ENCODE data around the gene PRPF38A.
"Not testable (repeated sequence)": the region's sequence is repeated elsewhere in the genome, so short reads cannot be mapped to it uniquely, and the experiment has no call there.

The PRPF38A gene, protein sequence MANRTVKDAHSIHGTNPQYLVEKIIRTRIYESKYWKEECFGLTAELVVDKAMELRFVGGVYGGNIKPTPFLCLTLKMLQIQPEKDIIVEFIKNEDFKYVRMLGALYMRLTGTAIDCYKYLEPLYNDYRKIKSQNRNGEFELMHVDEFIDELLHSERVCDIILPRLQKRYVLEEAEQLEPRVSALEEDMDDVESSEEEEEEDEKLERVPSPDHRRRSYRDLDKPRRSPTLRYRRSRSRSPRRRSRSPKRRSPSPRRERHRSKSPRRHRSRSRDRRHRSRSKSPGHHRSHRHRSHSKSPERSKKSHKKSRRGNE

DNA sequence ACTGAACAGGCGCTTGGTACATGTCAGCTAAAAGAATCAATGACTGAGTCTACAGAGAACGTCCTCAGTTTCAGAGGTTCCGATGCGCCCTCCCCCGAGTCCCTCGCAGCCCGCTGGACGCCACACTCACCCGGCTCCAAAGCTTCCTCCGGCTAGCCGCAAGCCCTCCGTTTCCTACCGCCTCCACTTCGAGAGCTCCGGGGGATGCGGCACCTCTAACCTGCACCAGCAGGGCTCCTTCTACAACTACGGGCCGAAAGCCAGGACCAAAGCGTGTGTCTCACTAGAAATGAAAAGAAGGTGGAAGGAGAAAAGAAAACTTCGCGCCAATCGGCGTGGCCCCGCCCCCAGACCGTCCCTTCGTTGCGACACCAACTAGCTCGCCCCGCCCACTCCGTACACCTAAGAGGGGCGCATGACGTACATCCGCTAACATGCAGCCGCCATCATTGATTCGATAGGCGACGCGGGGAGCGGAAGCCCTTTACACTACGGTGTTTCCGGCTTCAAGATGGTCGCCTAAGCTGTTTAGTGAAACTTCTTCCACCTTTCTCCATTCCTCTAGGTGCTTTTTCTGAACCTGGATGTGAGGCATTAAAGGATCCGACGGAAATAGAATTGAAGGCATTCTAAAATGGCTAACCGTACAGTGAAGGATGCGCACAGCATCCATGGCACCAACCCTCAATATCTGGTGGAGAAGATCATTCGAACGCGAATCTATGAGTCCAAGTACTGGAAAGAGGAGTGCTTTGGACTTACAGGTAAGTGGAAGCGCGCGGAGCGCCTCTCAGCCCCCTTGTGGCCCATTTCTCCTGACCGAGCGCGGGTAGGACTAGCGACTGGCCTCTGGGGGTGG is at the start of gene PRPF38A, which contains the start of gene ORC1:
Gene PRPF38A (plus strand): TSS at position 487 of the 859 bp plus-strand sequence. CDS start 148 bp downstream, at position 635.
Gene ORC1 (minus strand): TSS at position 308 of the 859 bp plus-strand sequence. CDS start 2,200 bp downstream, outside the sequence.
- peak; percentile 97 for DNase-seq

DNA sequence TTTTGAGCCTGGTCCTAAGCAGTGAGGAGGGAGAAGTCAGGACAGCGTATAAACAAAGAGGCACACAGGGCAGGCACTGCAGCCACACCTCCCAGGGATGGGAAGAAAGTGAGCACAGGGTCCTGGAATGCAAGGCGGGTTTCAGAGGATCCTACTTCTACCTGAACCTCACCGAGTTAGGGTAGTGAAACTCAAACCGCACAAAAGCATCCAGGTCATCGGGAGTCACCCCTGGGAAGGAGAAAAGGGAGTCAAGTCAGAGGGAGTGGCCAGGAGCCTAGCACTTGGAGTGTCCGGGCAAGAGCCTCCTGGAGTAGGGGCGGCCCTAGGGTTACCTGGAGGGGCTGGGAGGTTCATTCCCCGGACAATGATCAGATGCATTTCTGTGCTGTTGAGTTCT is 49.0 kb upstream of the PRPF38A start:
- no peak for DNase-seq

- no peak for DNase-seq
Observed at GRCh38 chr1:52355847-52356505, 48.4 kb upstream of the PRPF38A start.

DNA sequence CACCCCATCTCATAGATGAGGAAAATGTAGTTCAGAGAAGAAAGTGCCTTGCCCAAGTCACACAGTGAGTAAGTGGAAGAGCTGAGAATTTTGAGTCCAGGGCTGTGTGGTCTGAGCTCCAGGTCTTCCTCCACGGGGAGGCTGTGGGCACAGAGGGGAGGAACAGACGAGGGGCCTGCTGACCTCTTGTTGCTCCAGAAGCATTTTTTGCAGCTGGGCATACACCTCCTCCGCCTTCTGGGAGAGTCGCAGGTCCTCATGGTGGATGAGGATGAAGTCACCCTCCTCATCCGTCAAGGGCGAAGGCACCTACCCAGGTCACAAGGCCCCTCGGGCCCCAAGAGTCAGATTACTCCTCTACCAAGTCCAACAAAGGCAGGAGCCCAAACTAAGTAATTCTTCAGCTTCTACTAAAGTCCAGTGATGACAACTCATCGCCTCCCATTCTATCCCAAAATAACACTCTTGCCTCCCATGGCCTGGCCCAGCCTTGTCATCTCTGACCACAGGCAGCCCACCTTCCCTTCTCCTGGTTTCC is 47.5 kb upstream of the PRPF38A start:
- no peak for DNase-seq

GRCh38 chr1:52357397-52357796 is 47.0 kb upstream of the PRPF38A start:
- DNase-seq = no peak

- no peak for DNase-seq
Observed at GRCh38 chr1:52358851-52359497, 45.4 kb upstream of the PRPF38A start.

GRCh38 chr1:52359676-52360594 is 44.5 kb upstream of the PRPF38A start:
- no peak for DNase-seq

GRCh38 chr1:52360595-52360968 is 43.8 kb upstream of the PRPF38A start:
- DNase-seq = no peak

GRCh38 chr1:52364235-52364839 is 40.1 kb upstream of the PRPF38A start:
- DNase-seq = no peak

- DNase-seq = peak; percentile 14 to 36
Observed at GRCh38 chr1:52365071-52365745, 39.2 kb upstream of the PRPF38A start.

- DNase-seq = peak; percentile 100
Observed at GRCh38 chr1:52365746-52366516, 38.5 kb upstream of the PRPF38A start, which contains the start of gene CC2D1B. CC2D1B (minus strand) TSS chr1:52366205; CDS start chr1:52364620, 1,585 bp downstream.

- no peak for DNase-seq
Observed at GRCh38 chr1:52366517-52366827, 37.9 kb upstream of the PRPF38A start.

DNA sequence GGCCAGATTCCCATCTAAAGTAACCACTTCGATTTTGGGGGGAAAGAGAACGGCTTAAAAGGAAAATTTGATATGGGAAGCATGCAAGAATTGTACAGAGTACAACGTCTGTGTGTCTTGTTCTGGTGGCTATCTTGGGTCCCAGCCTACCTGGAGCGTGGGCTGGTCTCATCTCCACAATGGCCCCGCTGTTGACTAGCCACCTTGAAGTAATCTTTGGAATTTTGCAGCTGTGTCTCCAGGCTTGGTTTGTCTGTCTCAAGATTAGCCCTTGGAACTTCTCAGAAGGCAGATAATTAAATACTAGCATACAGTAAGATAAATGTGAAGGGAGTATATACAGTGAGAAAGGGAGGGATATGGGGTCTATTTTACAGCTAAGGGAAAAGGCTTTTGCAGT is 37.1 kb upstream of the PRPF38A start:
- no peak for DNase-seq

GRCh38 chr1:52368383-52369172 is 35.8 kb upstream of the PRPF38A start:
- peak; percentile 53 to 58 for DNase-seq

DNA sequence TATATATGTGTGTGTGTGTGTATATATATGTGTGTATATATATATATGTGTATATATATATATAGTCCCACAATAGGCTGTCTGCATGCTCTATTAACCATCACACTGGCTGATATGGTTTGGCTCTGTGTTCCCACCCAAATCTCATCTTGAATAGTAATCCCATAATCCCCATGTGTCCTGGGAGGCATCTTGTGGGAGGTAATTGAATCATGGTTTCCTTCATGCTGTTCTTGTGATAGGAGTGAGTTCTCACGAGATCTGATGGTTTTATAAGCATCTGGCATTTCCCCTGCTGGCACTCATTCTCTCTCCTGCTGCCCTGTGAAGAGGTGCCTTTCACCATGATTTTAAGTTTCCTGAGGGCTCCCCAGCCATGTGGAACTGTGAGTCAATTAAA is 34.6 kb upstream of the PRPF38A start:
- DNase-seq = not testable (repeated sequence)

DNA sequence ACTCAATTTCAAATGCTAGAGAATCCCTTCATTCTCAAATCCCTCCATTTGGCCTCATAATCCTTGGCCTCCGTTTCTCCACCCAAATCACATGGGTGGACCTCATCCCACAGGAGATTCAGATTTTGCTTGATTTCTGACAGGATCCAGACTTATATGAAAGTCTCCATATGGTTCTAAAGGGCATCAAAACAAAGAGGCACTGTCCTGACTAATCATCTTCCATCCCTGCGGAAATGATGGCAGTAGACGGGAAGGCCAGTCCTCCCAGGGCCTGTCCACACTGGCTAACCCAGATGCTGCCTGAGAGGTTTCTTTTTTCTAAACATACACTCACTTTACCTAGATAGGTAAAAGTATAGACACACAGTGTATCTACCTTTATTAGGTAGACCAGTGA is 19.0 kb upstream of the PRPF38A start:
- no peak for DNase-seq

DNA sequence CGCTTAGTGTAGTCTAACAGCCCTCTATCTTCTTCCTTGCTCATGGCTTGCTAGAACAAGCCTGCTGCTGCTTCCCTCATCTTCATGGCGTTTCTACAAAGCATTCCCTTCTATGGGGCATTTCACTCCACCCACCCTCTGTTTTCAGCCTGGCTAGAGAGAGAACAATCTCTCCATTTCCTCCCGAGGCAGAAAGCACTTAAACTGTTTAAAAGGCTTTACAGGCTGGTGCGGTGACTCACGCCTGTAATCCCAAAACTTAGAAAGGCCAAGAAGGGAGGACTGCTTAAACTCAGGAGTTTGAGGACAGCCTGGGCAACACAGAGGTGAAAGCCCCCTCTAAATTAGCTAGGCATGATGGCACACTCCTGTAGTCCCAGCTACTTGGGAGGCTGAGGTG is 17.9 kb upstream of the PRPF38A start:
- no peak for DNase-seq

- no peak for DNase-seq
Observed at GRCh38 chr1:52393174-52393573, 11.2 kb upstream of the PRPF38A start.

DNA sequence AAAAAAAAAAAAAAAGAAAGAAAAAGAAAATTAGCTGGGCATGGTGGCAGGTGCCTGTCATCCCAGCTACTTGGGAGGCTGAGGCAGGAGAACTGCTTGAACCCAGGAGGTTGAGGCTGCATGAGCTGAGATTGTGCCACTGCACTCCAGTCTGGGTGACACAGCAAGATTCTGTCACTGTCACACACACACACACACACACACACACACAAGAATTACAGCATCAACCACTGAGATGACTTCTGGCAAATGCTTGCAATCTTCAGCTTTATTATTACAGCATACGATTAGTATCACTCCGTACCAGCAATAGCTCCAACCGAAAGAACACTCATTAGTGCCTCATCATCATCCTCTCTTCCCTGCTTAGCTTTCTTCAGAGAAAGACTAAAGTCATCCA is 4.8 kb upstream of the PRPF38A start:
- no peak for DNase-seq
